ENCODE results near the gene ARNT2. TPM values are rescaled to one million over a fixed set of nuclear protein-coding genes. Genes with fewer than 3 reads are reported as not detected.

The ARNT2 gene
- total RNA-seq, 1 donor from 2014 or later: 6.4 TPM

GRCh38 chr15:80484333-80484864, 80.2 kb downstream of the ARNT2 start:
- DNase-seq (ENCODE audit: low spot score in 2 of 2): no peak
- H3K36me3 ChIP-seq: no peaks in the 10 kb centered on the region
- peaks cover 6 to 29% of the 10 kb centered on the region in 2 donors for H3K4me1 ChIP-seq
- H3K9me3 ChIP-seq: no peaks in the 10 kb centered on the region
- H3K27me3 ChIP-seq: no peaks in the 10 kb centered on the region
- TF ChIP-seq, protein P1, sequence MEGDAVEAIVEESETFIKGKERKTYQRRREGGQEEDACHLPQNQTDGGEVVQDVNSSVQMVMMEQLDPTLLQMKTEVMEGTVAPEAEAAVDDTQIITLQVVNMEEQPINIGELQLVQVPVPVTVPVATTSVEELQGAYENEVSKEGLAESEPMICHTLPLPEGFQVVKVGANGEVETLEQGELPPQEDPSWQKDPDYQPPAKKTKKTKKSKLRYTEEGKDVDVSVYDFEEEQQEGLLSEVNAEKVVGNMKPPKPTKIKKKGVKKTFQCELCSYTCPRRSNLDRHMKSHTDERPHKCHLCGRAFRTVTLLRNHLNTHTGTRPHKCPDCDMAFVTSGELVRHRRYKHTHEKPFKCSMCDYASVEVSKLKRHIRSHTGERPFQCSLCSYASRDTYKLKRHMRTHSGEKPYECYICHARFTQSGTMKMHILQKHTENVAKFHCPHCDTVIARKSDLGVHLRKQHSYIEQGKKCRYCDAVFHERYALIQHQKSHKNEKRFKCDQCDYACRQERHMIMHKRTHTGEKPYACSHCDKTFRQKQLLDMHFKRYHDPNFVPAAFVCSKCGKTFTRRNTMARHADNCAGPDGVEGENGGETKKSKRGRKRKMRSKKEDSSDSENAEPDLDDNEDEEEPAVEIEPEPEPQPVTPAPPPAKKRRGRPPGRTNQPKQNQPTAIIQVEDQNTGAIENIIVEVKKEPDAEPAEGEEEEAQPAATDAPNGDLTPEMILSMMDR (IDR thresholded peaks at IDR 0.05): no peak
- no peak overlapping the region for H3K4me3 ChIP-seq
- intact Hi-C loops (cut with DNase I): loop anchor here (10.0 kb wide), 2 partner anchors 310 to 850 kb away; no protein-coding TSS in a partner anchor
- no peak overlapping the region for H3K27ac ChIP-seq

DNA sequence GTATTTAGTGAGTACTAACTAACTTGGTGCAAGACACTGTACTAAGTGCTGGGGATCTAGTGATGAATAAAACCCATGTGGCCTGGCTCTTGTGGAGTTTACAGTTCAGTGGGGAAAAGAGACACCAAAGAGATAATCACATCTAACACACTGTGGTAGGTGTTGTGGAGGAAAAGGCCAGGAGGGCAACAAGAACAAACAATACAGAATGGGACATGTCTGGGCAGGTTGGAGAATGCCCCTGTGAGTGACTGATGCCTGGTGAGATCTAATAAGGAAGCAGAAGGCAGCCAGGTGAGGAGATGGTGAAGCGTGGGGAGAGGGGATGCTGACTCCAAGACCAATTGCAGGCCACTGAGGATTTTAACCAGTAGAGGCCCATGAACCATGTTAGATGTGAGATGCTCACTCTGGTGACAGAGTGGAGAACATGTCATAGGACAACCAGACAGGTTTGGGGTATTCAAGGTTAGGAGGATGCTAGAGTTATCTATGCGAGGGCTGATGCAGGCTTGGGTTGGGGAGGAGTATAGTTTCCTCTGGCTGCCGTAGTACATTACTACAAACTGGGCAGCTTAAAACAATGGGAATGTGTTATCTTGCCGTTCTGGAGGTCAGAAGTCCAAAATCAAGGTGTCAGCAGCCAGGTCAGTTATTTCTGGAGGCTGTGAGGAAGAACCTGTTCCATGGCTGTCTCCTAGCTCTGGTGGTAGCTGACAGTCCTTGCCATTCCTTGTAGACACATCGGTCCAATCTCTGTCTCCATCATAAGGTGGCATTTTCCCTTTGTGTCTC, 81.4 kb downstream of the ARNT2 start:
- no peak overlapping the region for H3K4me3 ChIP-seq
- TF ChIP-seq, protein P1 (IDR thresholded peaks at IDR 0.05): no peak
- no peak overlapping the region for H3K27ac ChIP-seq
- intact Hi-C loops (cut with DNase I): loop anchor here (5.0 to 10.0 kb wide), 3 partner anchors 311 to 849 kb away; no protein-coding TSS in a partner anchor
- peaks cover 6 to 25% of the 10 kb centered on the region in 2 donors for H3K4me1 ChIP-seq
- H3K9me3 ChIP-seq: no peaks in the 10 kb centered on the region
- H3K27me3 ChIP-seq: no peaks in the 10 kb centered on the region
- H3K36me3 ChIP-seq: no peaks in the 10 kb centered on the region
- no peak for DNase-seq (ENCODE audit: low spot score in 2 of 2)

DNA sequence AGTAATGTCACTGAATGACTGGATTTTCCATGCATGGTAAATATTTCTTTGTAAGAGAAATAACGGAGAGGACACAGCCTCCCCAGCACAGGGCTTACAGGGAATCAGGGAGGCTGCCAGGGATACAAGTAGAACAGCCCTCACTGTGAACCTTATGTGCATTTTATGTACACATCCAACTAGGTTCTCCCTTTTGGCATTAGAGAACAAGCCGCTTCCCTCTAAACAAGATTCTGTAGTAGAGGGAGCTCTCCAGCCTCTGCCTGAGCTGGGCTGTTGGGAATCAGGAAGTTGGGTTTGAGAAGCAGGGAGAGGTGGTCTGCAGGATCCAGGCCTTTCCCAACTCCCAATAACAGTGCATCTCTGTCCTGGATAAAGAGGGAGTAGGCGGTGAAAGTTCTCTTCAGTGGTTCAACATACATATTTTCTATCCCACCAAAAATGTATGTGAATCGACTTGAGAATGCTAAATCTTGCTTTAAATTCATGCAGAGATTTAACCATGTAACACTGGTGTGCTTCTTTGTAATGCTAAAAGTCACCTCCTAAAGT, 83.7 kb downstream of the ARNT2 start:
- Histone ChIP-seq H3K4me1 (peaks cover 6 to 19% of the 10 kb centered on the region in 2 donors), H3K27me3 (no peaks in the 10 kb centered on the region), H3K4me3 (no peak overlapping the region), H3K27ac (no peak overlapping the region), H3K36me3 (no peaks in the 10 kb centered on the region), H3K9me3 (no peaks in the 10 kb centered on the region)
- TF ChIP-seq, protein P1 (IDR thresholded peaks at IDR 0.05): no peak
- no peak for DNase-seq (ENCODE audit: low spot score in 2 of 2)
- intact Hi-C loops (cut with DNase I): loop anchor here (5.0 to 10.0 kb wide), 3 partner anchors 313 to 847 kb away; no protein-coding TSS in a partner anchor

DNA sequence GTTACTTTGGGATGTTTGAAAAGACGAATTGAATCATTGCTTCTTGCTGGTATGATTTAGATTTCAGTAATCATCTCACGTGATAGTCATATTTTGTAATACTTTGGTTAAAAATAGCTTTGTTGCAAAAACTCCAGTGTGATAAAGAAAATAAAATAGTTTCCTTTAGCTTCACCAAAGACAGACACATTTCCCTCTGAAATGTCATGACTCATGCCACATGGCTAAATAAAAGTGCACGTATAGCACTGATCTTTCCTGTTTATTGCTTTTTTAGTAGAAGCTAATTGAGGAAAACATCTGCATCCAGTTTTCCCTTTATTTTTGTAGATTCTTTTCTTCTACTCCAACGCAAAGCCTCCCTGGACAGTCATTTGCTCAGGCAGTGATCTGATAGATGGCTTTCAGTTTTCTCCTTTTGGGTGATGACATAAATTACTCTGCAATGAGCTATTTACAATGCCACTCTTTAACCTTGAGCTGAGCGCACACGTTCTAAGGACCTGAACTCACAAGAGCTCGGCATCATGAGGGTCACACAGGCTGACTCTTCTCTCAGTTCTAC, 84.9 kb downstream of the ARNT2 start:
- H3K27ac ChIP-seq: peak overlapping the region; percentile 56 to 69
- TF ChIP-seq, protein P1 (IDR thresholded peaks at IDR 0.05): no peak

DNA sequence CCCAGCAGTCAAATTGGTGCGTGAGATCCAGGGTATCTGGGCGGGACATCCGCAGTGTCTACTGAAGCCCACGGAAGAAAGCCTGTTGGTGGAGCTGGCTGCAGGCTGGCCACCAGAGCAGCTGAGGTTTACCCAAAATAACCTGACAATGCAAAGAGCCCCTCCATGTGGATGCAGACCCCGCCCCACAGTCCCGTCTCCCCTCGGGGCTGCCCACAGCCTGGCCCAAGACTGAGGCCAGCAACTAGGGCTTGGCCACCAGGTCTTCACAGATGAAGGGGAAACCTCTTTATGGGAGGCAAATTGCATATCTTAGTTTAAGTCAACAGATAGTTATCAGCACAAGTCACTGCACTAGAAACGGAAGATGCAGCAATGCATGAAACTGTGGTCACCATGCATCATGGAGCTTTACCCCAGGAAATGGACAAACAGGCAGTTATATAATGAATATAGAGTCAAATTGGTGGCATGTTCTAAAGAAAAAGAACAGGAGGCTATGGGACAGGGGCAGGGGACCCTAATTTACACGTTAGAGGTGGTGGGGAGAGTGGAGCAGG, 86.3 kb downstream of the ARNT2 start:
- no peak overlapping the region for H3K27ac ChIP-seq
- H3K9me3 ChIP-seq: no peaks in the 10 kb centered on the region
- H3K4me1 ChIP-seq: peaks cover 6 to 19% of the 10 kb centered on the region in 2 donors
- H3K27me3 ChIP-seq: no peaks in the 10 kb centered on the region
- H3K4me3 ChIP-seq: no peak overlapping the region
- intact Hi-C loops (cut with DNase I): loop anchor here (10.0 kb wide), 1 partner anchor 484 kb away; no protein-coding TSS in a partner anchor
- TF ChIP-seq, protein P1 (IDR thresholded peaks at IDR 0.05): no peak
- H3K36me3 ChIP-seq: no peaks in the 10 kb centered on the region
- no peak for DNase-seq (ENCODE audit: low spot score in 2 of 2)

More for the DNA sequence above, 84.9 kb downstream of the ARNT2 start:
- peaks cover 6 to 19% of the 10 kb centered on the region in 2 donors for H3K4me1 ChIP-seq
- no peak for DNase-seq (ENCODE audit: low spot score in 2 of 2)
- intact Hi-C loops (cut with DNase I): loop anchor here (5.0 to 10.0 kb wide), 3 partner anchors 314 to 846 kb away; no protein-coding TSS in a partner anchor
- H3K36me3 ChIP-seq: no peaks in the 10 kb centered on the region
- H3K27me3 ChIP-seq: no peaks in the 10 kb centered on the region
- no peaks in the 10 kb centered on the region for H3K9me3 ChIP-seq
- H3K4me3 ChIP-seq: no peak overlapping the region
